GM19238 (cell line): ENCODE results near the gene ALPK3.
A peak's percentile ranks its signal among the peaks of the same experiment; 100 is the strongest.

Experiments
- DNase-seq: peaks from one replicate; pipeline ENCODE4 v3.0.0; 2011; ENCODE audit warnings: low spot score; ENCODE audit not compliant: insufficient read length

ALPK3 gene

GRCh38 chr15:84890670-84891162 lies 73.6 kb downstream of the ALPK3 start:
- DNase-seq: no peak

GRCh38 chr15:84891339-84891738 lies 74.2 kb downstream of the ALPK3 start:
- DNase-seq: no peak

- DNase-seq: no peak
Observed at GRCh38 chr15:84892786-84893307, 75.7 kb downstream of the ALPK3 start.

GRCh38 chr15:84893607-84894006 lies 76.5 kb downstream of the ALPK3 start:
- no peak for DNase-seq

- DNase-seq: no peak
Observed at GRCh38 chr15:84894736-84895425, 77.7 kb downstream of the ALPK3 start.

- DNase-seq: no peak
Observed at GRCh38 chr15:84898761-84899160, 81.6 kb downstream of the ALPK3 start.

GRCh38 chr15:84899750-84900149 lies 82.6 kb downstream of the ALPK3 start:
- DNase-seq: no peak

GRCh38 chr15:84901540-84901939 lies 84.4 kb downstream of the ALPK3 start:
- DNase-seq: no peak

GRCh38 chr15:84903751-84904150 lies 86.6 kb downstream of the ALPK3 start:
- DNase-seq: no peak

GRCh38 chr15:84904419-84904818 lies 87.3 kb downstream of the ALPK3 start:
- DNase-seq: no peak

- DNase-seq: no peak
Observed at GRCh38 chr15:84905016-84905916, 88.1 kb downstream of the ALPK3 start.

GRCh38 chr15:84907731-84908130 lies 90.6 kb downstream of the ALPK3 start:
- no peak for DNase-seq

- DNase-seq: no peak
Observed at GRCh38 chr15:84908564-84908963, 91.4 kb downstream of the ALPK3 start.

- DNase-seq: no peak
Observed at GRCh38 chr15:84909029-84909428, 91.9 kb downstream of the ALPK3 start.

GRCh38 chr15:84909782-84910181 lies 92.6 kb downstream of the ALPK3 start:
- DNase-seq: no peak

- DNase-seq: no peak
Observed at GRCh38 chr15:84910928-84911623, 93.9 kb downstream of the ALPK3 start.

- DNase-seq: no peak
Observed at GRCh38 chr15:84911879-84912660, 94.9 kb downstream of the ALPK3 start.

- no peak for DNase-seq
Observed at GRCh38 chr15:84913360-84913723, 96.2 kb downstream of the ALPK3 start.

GRCh38 chr15:84914351-84914750 lies 97.2 kb downstream of the ALPK3 start:
- no peak for DNase-seq

- DNase-seq: peak; percentile 72
Observed at GRCh38 chr15:84914909-84915605, 97.9 kb downstream of the ALPK3 start.
